CD4-positive, alpha-beta T cell treated with Interleukin-4 for 1 hour (primary cell): ENCODE data around the gene SERP2.

Experiments
- DNase-seq, 2 donors: peaks; one replicate each; pipeline ENCODE4 v3.0.0-alpha.2; 2020 to 2022

The SERP2 gene

DNA sequence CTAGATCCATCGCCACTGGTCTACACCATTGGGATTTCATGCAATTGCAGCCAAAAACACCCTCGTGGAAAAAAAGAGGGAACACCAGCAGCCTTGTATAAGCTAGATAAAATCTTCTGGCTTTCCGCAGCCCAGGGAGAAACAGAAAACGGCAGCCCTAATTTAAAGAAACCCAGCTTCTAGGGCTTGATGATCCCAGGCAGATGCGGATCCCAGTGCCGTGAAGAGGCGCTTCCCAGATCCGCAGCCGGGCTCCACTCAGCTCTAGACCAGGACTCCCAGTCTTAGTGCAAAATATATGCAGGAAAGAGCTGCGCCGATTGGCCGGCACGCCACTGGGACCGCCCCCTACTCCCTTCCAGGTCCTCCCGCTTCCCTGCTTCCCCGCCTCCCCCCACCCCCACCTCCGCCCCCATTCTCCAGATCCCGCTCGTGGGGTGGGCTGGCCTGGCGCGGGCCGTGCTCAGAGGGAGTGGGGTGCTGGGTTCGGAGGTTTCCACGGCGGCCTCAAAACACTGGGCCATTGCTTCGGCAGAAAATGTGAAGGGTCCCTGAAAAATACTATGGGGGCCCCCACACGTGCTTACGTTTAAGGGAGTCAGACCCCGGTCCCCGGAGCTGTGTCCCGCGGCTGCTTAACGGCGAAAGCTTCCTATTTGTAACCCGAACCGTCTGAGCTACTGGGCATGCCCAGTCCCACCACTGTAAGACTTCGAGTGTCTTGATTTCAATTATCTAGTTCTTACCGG lies 63.1 kb downstream of the SERP2 start:
- peak; percentile 45 to 51 for DNase-seq

GRCh38 chr13:44437356-44438233 lies 64.0 kb downstream of the SERP2 start:
- DNase-seq = peak in 1 of 2 donors; percentile 77

DNA sequence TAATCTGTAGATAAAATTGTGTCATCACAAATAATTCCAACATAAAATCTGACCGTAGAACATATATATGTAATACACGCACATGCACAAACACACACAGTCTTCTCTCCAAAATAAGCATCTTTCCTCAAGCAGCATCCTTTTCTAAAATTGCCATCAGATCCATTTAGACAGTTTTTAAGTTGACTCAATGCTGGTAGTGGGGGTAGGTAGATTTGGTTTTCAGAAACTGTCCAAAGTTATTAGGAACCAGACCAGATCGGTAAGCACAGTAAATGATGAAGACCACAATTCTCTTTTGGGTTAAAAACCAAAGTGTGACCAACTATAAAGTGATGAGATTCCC lies 64.6 kb downstream of the SERP2 start:
- DNase-seq = no peak

DNA sequence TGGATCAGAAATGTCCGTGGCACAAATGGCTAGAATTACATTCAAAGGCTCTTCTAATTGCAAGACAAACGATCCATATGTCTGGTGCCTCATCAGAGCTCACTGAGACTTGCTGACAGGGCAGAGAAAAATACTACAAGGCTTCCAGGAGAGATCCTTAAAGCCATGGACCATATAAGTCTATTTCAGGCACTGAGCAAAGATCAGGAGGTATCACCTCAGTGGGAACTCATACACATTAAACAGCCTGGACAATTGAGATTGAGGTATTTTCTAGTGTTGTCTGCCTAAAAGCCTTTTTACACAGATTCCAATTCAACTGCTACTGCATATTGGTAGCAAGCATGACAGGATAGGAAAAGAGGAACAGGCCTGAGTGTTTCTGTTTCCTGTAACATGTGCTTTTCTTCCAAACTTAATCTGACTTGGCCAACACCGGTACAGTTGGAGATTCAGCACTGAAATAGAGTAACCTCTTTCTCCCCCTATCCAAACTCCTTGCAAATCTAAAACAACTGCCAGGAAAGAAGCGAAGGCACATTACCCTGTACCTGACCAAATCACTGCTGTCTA lies 65.9 kb downstream of the SERP2 start:
- no peak for DNase-seq

GRCh38 chr13:44440046-44440608 lies 66.5 kb downstream of the SERP2 start:
- DNase-seq = no peak
